Smooth muscle cell (in vitro differentiated cells): ENCODE data around the gene COMMD4. TPM values are rescaled to one million over a fixed set of nuclear protein-coding genes. Genes with fewer than 3 reads are reported as not detected.

Source experiments
- DNase-seq: peaks from one replicate; lab custom pipeline; 2025; ENCODE audit not compliant: unreplicated experiment; lab: John Stamatoyannopoulos, UW
- H2AFZ ChIP-seq: fragments of 200-600 bp; sonication (generic); 2 replicates; pipeline ENCODE4 v1.6.0; 2016; ENCODE audit warnings: antibody characterized with exemption, low read depth, mild to moderate bottlenecking
- H3F3A ChIP-seq: fragments of 200-600 bp; sonication (generic); 2 replicates; pipeline ENCODE4 v1.6.0; 2017; ENCODE audit warnings: antibody characterized with exemption, low read depth
- H3K27ac ChIP-seq: fragments of 200-600 bp; sonication (generic); 2 replicates; pipeline ENCODE4 v1.5.1; 2016; ENCODE audit warnings: low read depth, mild to moderate bottlenecking
- H3K27me3 ChIP-seq: fragments of 200-600 bp; sonication (generic); 2 replicates; pipeline ENCODE4 v1.6.1; 2016; ENCODE audit warnings: low read depth, mild to moderate bottlenecking
- H3K36me3 ChIP-seq: fragments of 200-600 bp; sonication (generic); 2 replicates; pipeline ENCODE4 v1.5.1; 2016; ENCODE audit warnings: low read depth
- H3K4me1 ChIP-seq: fragments of 200-600 bp; sonication (generic); 2 replicates; pipeline ENCODE4 v1.5.1; 2016; ENCODE audit warnings: low read depth
- H3K4me2 ChIP-seq: fragments of 200-600 bp; sonication (generic); 2 replicates; pipeline ENCODE4 v1.6.0; 2016; ENCODE audit warnings: mild to moderate bottlenecking
- H3K4me3 ChIP-seq: fragments of 200-600 bp; sonication (generic); 2 replicates; pipeline ENCODE4 v1.5.1; 2016; ENCODE audit warnings: mild to moderate bottlenecking
- H3K79me2 ChIP-seq: fragments of 200-600 bp; sonication (generic); 2 replicates; pipeline ENCODE4 v1.6.0; 2016; ENCODE audit warnings: low read depth, mild to moderate bottlenecking
- H3K9ac ChIP-seq: fragments of 200-600 bp; sonication (generic); 2 replicates; pipeline ENCODE4 v1.6.0; 2016; ENCODE audit warnings: low read depth
- H3K9me3 ChIP-seq: fragments of 200-600 bp; sonication (generic); replicated peaks from 2 replicates; pipeline ENCODE4 v1.5.1; 2016; ENCODE audit warnings: low read depth
- H4K20me1 ChIP-seq: fragments of 200-600 bp; sonication (generic); 2 replicates; pipeline ENCODE4 v1.6.0; 2016; ENCODE audit warnings: low read depth
- WGBS: methylation state at CpG from one replicate; pipeline ENCODE4 v1.1.7; 2016; ENCODE audit warnings: low lambda C conversion rate; 5-methylcytosine and 5-hydroxymethylcytosine counted together
- polyA plus RNA-seq: library from polyadenylated mRNA; unstranded; fragments of >200 nt; fragmentation: Nextera tagmentation; extraction: Ambion mirVana; gene quantifications from 2 replicates; pipeline ENCODE4 v1.2.1, GENCODE V29; 2016
- total RNA-seq: library from RNA; depleted of rRNA; stranded (reverse); fragments of >200 nt; gene quantifications from 2 replicates; pipeline ENCODE4 v1.2.3, GENCODE V29; 2014
- TF ChIP-seq, protein P1 (sequence below): fragments of 200-600 bp; sonication (generic); IDR thresholded peaks from 2 replicates; pipeline ENCODE4 v1.5.1; 2017; ENCODE audit warnings: borderline replicate concordance, mild to moderate bottlenecking, antibody characterized with exemption; ENCODE audit not compliant: insufficient read depth, poor library complexity, severe bottlenecking

The COMMD4 gene
- total and polyA plus RNA-seq, 2 experiments from 2014 or later, result 48.9 to 67.1 TPM

DNA sequence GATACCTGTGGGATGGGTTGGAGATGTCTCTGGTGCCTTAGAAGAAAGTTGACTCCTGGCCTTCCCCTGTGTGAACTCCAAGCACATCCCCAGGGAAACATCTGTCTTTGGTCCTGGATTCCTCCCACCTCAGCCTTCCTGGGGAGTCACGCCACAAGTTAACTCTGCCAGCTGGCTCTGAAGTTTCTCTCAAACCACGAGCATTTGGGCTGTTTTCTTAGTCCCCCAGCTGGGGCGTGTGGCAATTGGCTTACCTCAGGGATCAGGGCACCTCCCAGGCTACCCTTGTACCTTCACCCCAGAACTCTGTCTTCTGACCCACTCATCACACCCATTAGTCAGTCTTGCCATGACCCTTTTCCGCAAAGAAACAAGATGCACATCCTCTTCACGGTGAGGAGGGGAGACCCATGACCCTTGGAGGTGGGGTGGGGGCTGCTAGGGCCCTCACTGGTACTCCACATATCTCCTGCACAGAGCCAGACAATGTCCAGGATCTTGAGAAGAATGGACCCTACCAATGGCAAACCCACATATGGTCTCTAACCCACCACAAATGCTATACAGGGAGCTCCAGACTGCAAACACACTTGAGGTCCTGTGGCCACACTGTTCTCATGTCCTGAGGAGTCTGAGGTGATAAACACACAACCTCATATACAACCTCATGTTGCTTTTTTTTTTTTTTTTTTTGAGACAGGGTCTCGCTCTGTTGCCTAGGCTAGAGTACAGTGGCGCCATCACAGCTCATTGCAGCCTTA lies 14.9 kb downstream of the COMMD4 start:
- 92% methylated on average over 7 of the region's 7 CpGs for WGBS
- TF ChIP-seq, protein P1, sequence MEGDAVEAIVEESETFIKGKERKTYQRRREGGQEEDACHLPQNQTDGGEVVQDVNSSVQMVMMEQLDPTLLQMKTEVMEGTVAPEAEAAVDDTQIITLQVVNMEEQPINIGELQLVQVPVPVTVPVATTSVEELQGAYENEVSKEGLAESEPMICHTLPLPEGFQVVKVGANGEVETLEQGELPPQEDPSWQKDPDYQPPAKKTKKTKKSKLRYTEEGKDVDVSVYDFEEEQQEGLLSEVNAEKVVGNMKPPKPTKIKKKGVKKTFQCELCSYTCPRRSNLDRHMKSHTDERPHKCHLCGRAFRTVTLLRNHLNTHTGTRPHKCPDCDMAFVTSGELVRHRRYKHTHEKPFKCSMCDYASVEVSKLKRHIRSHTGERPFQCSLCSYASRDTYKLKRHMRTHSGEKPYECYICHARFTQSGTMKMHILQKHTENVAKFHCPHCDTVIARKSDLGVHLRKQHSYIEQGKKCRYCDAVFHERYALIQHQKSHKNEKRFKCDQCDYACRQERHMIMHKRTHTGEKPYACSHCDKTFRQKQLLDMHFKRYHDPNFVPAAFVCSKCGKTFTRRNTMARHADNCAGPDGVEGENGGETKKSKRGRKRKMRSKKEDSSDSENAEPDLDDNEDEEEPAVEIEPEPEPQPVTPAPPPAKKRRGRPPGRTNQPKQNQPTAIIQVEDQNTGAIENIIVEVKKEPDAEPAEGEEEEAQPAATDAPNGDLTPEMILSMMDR, result no peak
- Histone ChIP-seq H3K9me3 (no peaks in the 10 kb centered on the region), H4K20me1 (no peaks in the 10 kb centered on the region), H3K9ac (no peak overlapping the region), H3K4me2 (no peak overlapping the region), H3K27ac (no peak overlapping the region), H3K27me3 (no peaks in the 10 kb centered on the region), H2AFZ (no peak overlapping the region), H3K4me1 (peaks cover 6% of the 10 kb centered on the region), H3K4me3 (no peak overlapping the region), H3F3A (no peaks in the 10 kb centered on the region), H3K36me3 (no peaks in the 10 kb centered on the region), H3K79me2 (no peaks in the 10 kb centered on the region)
- no peak for DNase-seq

DNA sequence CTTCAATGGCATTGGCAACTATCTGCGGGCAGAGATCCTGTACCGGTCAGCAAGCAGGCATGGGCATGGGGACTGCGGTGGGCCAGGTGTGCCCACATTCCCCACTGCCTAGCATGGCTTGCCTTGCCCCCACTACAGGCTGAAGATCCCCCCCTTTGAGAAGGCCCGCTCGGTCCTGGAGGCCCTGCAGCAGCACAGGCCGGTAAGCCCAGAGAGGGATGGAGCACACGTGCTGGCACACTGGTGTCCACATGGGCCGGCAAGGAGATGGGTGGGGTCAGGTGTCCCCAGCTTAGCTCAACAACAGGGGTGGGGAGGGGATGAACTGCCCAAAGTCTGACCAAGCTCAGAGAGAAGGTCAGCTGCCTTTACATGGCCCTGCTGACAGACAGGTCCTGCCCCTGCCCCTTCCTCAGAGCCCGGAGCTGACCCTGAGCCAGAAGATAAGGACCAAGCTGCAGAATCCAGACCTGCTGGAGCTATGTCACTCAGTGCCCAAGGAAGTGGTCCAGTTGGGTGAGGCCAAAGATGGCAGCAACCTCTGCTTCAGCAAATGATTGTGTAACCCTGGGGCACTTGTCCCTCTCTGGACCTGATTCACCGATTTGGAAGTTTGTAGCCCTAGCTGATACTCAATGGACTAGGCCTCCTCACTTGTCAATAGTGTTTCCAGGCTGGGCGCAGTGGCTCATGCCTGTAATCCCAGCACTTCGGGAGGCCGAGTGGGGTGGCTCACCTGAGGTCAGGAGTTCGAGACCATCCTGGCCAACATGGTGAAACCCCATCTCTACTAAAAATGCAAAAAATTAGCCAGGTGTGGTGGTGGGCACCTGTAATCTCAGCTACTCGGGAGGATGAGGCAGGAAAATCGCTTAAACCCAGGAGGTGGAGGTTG lies 16.6 kb downstream of the COMMD4 start:
- Histone ChIP-seq H3K4me3 (no peak overlapping the region), H3K9me3 (no peaks in the 10 kb centered on the region), H3K9ac (no peak overlapping the region), H3K27me3 (no peaks in the 10 kb centered on the region), H3K36me3 (no peaks in the 10 kb centered on the region), H3K4me1 (peaks cover 6% of the 10 kb centered on the region), H3K79me2 (no peaks in the 10 kb centered on the region), H3K27ac (no peak overlapping the region), H2AFZ (no peak overlapping the region), H4K20me1 (no peaks in the 10 kb centered on the region), H3F3A (no peaks in the 10 kb centered on the region), H3K4me2 (no peak overlapping the region)
- 94% methylated on average over 16 of the region's 16 CpGs for WGBS
- TF ChIP-seq, protein P1, result no peak
- no peak for DNase-seq

DNA sequence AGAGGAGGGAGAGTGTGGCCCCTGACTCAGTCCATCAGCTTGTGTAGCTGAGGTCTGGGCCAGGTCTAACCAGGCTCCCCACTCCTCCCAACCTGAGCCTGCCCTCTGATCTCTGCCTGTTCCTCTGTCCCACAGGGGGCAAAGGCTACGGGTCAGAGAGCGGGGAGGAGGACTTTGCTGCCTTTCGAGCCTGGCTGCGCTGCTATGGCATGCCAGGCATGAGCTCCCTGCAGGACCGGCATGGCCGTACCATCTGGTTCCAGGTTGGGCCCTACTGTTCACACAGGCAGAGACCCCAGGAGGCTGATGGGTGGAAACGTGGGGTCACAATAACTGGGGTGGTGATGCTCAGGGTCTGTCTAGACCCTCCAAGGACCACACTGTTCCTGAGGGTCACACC lies 17.7 kb downstream of the COMMD4 start:
- DNase-seq, result no peak

More for the DNA sequence above, 17.7 kb downstream of the COMMD4 start:
- Histone ChIP-seq H3K9ac (no peak overlapping the region), H3K79me2 (no peaks in the 10 kb centered on the region), H3K9me3 (no peaks in the 10 kb centered on the region), H3K4me2 (no peak overlapping the region), H3K27me3 (no peaks in the 10 kb centered on the region), H4K20me1 (no peaks in the 10 kb centered on the region), H3K4me3 (no peak overlapping the region), H3K4me1 (peaks cover 4% of the 10 kb centered on the region), H3K36me3 (no peaks in the 10 kb centered on the region), H3K27ac (no peak overlapping the region), H2AFZ (no peak overlapping the region), H3F3A (no peaks in the 10 kb centered on the region)
- 97% methylated on average over 7 of the region's 7 CpGs for WGBS
- TF ChIP-seq, protein P1, result no peak
